Trophoblast cell (in vitro differentiated cells and primary cell): ENCODE measurements around the gene ELP1.

ENCODE experiments used
- DNase-seq, 2 donors: peaks; one replicate each; pipeline ENCODE4 v3.0.0-alpha.2; 2016
- H2AFZ ChIP-seq: 2 replicates; pipeline ENCODE4 v1.6.1; 2013; ENCODE audit warnings: low read length, moderate library complexity, mild to moderate bottlenecking; ENCODE audit not compliant: insufficient read depth, poor library complexity
- H2AK5ac ChIP-seq: 2 replicates; pipeline ENCODE4 v1.6.1; 2013; ENCODE audit warnings: mild to moderate bottlenecking, low read length
- H2BK120ac ChIP-seq: 2 replicates; pipeline ENCODE4 v1.6.1; 2013; ENCODE audit warnings: low read length, mild to moderate bottlenecking, moderate library complexity; ENCODE audit not compliant: insufficient read depth, poor library complexity
- H2BK12ac ChIP-seq: 2 replicates; pipeline ENCODE4 v1.6.1; 2013; ENCODE audit warnings: mild to moderate bottlenecking, low read length, moderate library complexity
- H2BK5ac ChIP-seq: 2 replicates; pipeline ENCODE4 v1.6.1; 2013; ENCODE audit warnings: low read length, low read depth, moderate library complexity, mild to moderate bottlenecking; ENCODE audit not compliant: poor library complexity
- H3K14ac ChIP-seq: 2 replicates; pipeline ENCODE4 v1.6.1; 2013; ENCODE audit warnings: mild to moderate bottlenecking, low read length
- H3K18ac ChIP-seq: 2 replicates; pipeline ENCODE4 v1.6.1; 2013; ENCODE audit warnings: mild to moderate bottlenecking, low read length
- H3K23ac ChIP-seq: 2 replicates; pipeline ENCODE4 v1.6.1; 2013; ENCODE audit warnings: low read length
- H3K27ac ChIP-seq: 2 replicates; pipeline ENCODE4 v1.5.1; 2013; ENCODE audit warnings: low read depth, mild to moderate bottlenecking, inconsistent platforms, low read length, moderate library complexity
- H3K27me3 ChIP-seq: 2 replicates; pipeline ENCODE4 v1.6.1; 2013; ENCODE audit warnings: inconsistent platforms, mild to moderate bottlenecking, low read length, moderate library complexity; ENCODE audit not compliant: insufficient read depth
- H3K36me3 ChIP-seq, 2 experiments: 1 replicate in 1 of 2; 2 replicates in 1 of 2; pipeline ENCODE4 v1.6.1; 2013; ENCODE audit warnings: low read length in 2 of 2, mild to moderate bottlenecking in 2 of 2, moderate library complexity in 1 of 2; ENCODE audit not compliant: insufficient read depth in 2 of 2, control insufficient read depth in 1 of 2
- H3K4ac ChIP-seq: 2 replicates; pipeline ENCODE4 v1.6.1; 2013; ENCODE audit warnings: low read depth, mild to moderate bottlenecking, low read length, moderate library complexity
- H3K4me1 ChIP-seq, 2 experiments: 1 replicate in 1 of 2; 2 replicates in 1 of 2; pipeline ENCODE4 v1.6.1; 2013; ENCODE audit warnings: low read length in 2 of 2, mild to moderate bottlenecking in 2 of 2, moderate library complexity in 1 of 2; ENCODE audit not compliant: insufficient read depth in 2 of 2, control insufficient read depth in 1 of 2
- H3K4me2 ChIP-seq: 2 replicates; pipeline ENCODE4 v1.6.1; 2013; ENCODE audit warnings: inconsistent platforms, mild to moderate bottlenecking, low read length, moderate library complexity
- H3K4me3 ChIP-seq: 2 replicates; pipeline ENCODE4 v1.5.1; 2013; ENCODE audit warnings: mild to moderate bottlenecking, low read depth, low read length, inconsistent platforms
- H3K79me1 ChIP-seq: one replicate; pipeline ENCODE4 v1.6.1; 2013; ENCODE audit warnings: low read length
- H3K79me2 ChIP-seq: 2 replicates; pipeline ENCODE4 v1.6.1; 2013; ENCODE audit warnings: low read length, mild to moderate bottlenecking; ENCODE audit not compliant: control insufficient read depth, insufficient read depth, poor library complexity
- H3K9ac ChIP-seq: 2 replicates; pipeline ENCODE4 v1.6.1; 2013; ENCODE audit warnings: mild to moderate bottlenecking, low read length
- H3K9me3 ChIP-seq: 2 replicates; pipeline ENCODE4 v1.6.1; 2013; ENCODE audit warnings: low read depth, mild to moderate bottlenecking, control low read depth, inconsistent platforms, low read length; ENCODE audit not compliant: insufficient read depth
- H4K12ac ChIP-seq: 2 replicates; pipeline ENCODE4 v1.6.1; 2013; ENCODE audit warnings: low read depth, mild to moderate bottlenecking, low read length, moderate library complexity
- H4K8ac ChIP-seq: 2 replicates; pipeline ENCODE4 v1.6.1; 2013; ENCODE audit warnings: low read depth, mild to moderate bottlenecking, low read length, moderate library complexity
- H4K91ac ChIP-seq: one replicate; pipeline ENCODE4 v1.6.1; 2013; ENCODE audit warnings: low read depth, mild to moderate bottlenecking, low read length, moderate library complexity
- WGBS: extraction: QIAGEN DNeasy Blood & Tissue Kit; methylation state at CpG from one replicate; pipeline ENCODE4 v1.1.7; 2013; ENCODE audit warnings: missing lambda C conversion rate; ENCODE audit not compliant: insufficient read length, insufficient coverage; ENCODE audit errors: extremely low coverage; 5-methylcytosine and 5-hydroxymethylcytosine counted together

Gene ELP1

GRCh38 chr9:108855529-108855886 lies 78.4 kb downstream of the ELP1 start:
- H3K23ac ChIP-seq = no peak overlapping the region
- H3K4ac ChIP-seq = no peak overlapping the region
- H3K4me3 ChIP-seq = no peak overlapping the region
- no peak overlapping the region for H4K91ac ChIP-seq
- no peaks in the 10 kb centered on the region for H3K9me3 ChIP-seq
- H3K18ac ChIP-seq = no peak overlapping the region
- no peak for DNase-seq
- H3K27me3 ChIP-seq = no peaks in the 10 kb centered on the region
- H2AK5ac ChIP-seq = no peak overlapping the region
- no peaks in the 10 kb centered on the region for H3K79me2 ChIP-seq
- no peak overlapping the region for H3K27ac ChIP-seq
- H3K36me3 ChIP-seq = no peaks in the 10 kb centered on the region
- WGBS = no CpG with 5 or more reads among the region's 25 CpGs
- no peak overlapping the region for H2BK12ac ChIP-seq
- H3K9ac ChIP-seq = no peak overlapping the region
- H2BK5ac ChIP-seq = no peak overlapping the region
- H3K79me1 ChIP-seq = no peaks in the 10 kb centered on the region
- no peak overlapping the region for H3K4me2 ChIP-seq
- no peak overlapping the region for H2AFZ ChIP-seq
- no peak overlapping the region for H2BK120ac ChIP-seq
- H4K12ac ChIP-seq = no peak overlapping the region
- H4K8ac ChIP-seq = no peak overlapping the region
- peaks cover 0 to 2% of the 10 kb centered on the region in 2 experiments for H3K4me1 ChIP-seq
- no peak overlapping the region for H3K14ac ChIP-seq

GRCh38 chr9:108854641-108855528 lies 79.0 kb downstream of the ELP1 start:
- H2BK5ac ChIP-seq = no peak overlapping the region
- no peak overlapping the region for H2AK5ac ChIP-seq
- no peak overlapping the region for H4K8ac ChIP-seq
- DNase-seq = no peak
- no peak overlapping the region for H2AFZ ChIP-seq
- H3K27ac ChIP-seq = no peak overlapping the region
- H3K23ac ChIP-seq = no peak overlapping the region
- H3K18ac ChIP-seq = no peak overlapping the region
- no peak overlapping the region for H4K12ac ChIP-seq
- H3K4ac ChIP-seq = no peak overlapping the region
- no peak overlapping the region for H3K14ac ChIP-seq
- no peaks in the 10 kb centered on the region for H3K79me1 ChIP-seq
- H3K9ac ChIP-seq = no peak overlapping the region
- no peak overlapping the region for H3K4me2 ChIP-seq
- no peak overlapping the region for H2BK12ac ChIP-seq
- no peaks in the 10 kb centered on the region for H3K27me3 ChIP-seq
- no peak overlapping the region for H4K91ac ChIP-seq
- H3K9me3 ChIP-seq = no peaks in the 10 kb centered on the region
- no peak overlapping the region for H2BK120ac ChIP-seq
- H3K36me3 ChIP-seq = no peaks in the 10 kb centered on the region
- WGBS = no CpG with 5 or more reads among the region's 59 CpGs
- peaks cover 0 to 2% of the 10 kb centered on the region in 2 experiments for H3K4me1 ChIP-seq
- no peaks in the 10 kb centered on the region for H3K79me2 ChIP-seq
- no peak overlapping the region for H3K4me3 ChIP-seq

- WGBS = no CpG with 5 or more reads among the region's 3 CpGs
Observed at GRCh38 chr9:108854094-108854493, 79.8 kb downstream of the ELP1 start.

GRCh38 chr9:108852079-108852478 lies 81.8 kb downstream of the ELP1 start:
- no peak overlapping the region for H4K12ac ChIP-seq
- H4K8ac ChIP-seq = no peak overlapping the region
- WGBS = no CpG with 5 or more reads among the region's 1 CpG
- H2BK5ac ChIP-seq = no peak overlapping the region
- no peak overlapping the region for H3K9ac ChIP-seq
- H3K79me2 ChIP-seq = no peaks in the 10 kb centered on the region
- no peak overlapping the region for H3K4ac ChIP-seq
- H3K79me1 ChIP-seq = no peaks in the 10 kb centered on the region
- no peak for DNase-seq
- H2BK120ac ChIP-seq = no peak overlapping the region
- H3K4me2 ChIP-seq = no peak overlapping the region
- no peak overlapping the region for H2BK12ac ChIP-seq
- H2AK5ac ChIP-seq = no peak overlapping the region
- no peak overlapping the region for H4K91ac ChIP-seq
- no peak overlapping the region for H3K14ac ChIP-seq
- H3K4me3 ChIP-seq = no peak overlapping the region
- no peaks in the 10 kb centered on the region for H3K36me3 ChIP-seq
- no peaks in the 10 kb centered on the region for H3K9me3 ChIP-seq
- H2AFZ ChIP-seq = no peak overlapping the region
- H3K4me1 ChIP-seq = peaks cover 0 to 2% of the 10 kb centered on the region in 2 experiments
- H3K27me3 ChIP-seq = no peaks in the 10 kb centered on the region
- H3K27ac ChIP-seq = no peak overlapping the region
- H3K23ac ChIP-seq = no peak overlapping the region
- H3K18ac ChIP-seq = no peak overlapping the region

More at GRCh38 chr9:108854094-108854493, 79.8 kb downstream of the ELP1 start:
- no peak overlapping the region for H3K18ac ChIP-seq
- no peak overlapping the region for H2AK5ac ChIP-seq
- H3K36me3 ChIP-seq = no peaks in the 10 kb centered on the region
- no peak overlapping the region for H3K4ac ChIP-seq
- no peak for DNase-seq
- H4K8ac ChIP-seq = no peak overlapping the region
- H3K9me3 ChIP-seq = no peaks in the 10 kb centered on the region
- no peak overlapping the region for H2BK12ac ChIP-seq
- H3K4me3 ChIP-seq = peak overlapping the region; percentile 34
- H4K91ac ChIP-seq = no peak overlapping the region
- H3K79me2 ChIP-seq = no peaks in the 10 kb centered on the region
- H3K14ac ChIP-seq = no peak overlapping the region
- H3K27ac ChIP-seq = no peak overlapping the region
- no peak overlapping the region for H2BK120ac ChIP-seq
- peak overlapping the region; percentile 58 for H3K23ac ChIP-seq
- H3K9ac ChIP-seq = no peak overlapping the region
- H2BK5ac ChIP-seq = no peak overlapping the region
- H3K79me1 ChIP-seq = no peaks in the 10 kb centered on the region
- no peak overlapping the region for H3K4me2 ChIP-seq
- no peak overlapping the region for H2AFZ ChIP-seq
- H3K4me1 ChIP-seq = peaks cover 0 to 2% of the 10 kb centered on the region in 2 experiments
- H3K27me3 ChIP-seq = no peaks in the 10 kb centered on the region
- no peak overlapping the region for H4K12ac ChIP-seq
